Endodermal cell (in vitro differentiated cells): ENCODE measurements around the gene PREP. TPM values are rescaled to one million over a fixed set of nuclear protein-coding genes. Genes with fewer than 3 reads are reported as not detected.
A peak's percentile ranks its signal among the peaks of the same experiment; 100 is the strongest.
"Not testable (repeated sequence)": the region's sequence is repeated elsewhere in the genome, so short reads cannot be mapped to it uniquely, and the experiment has no call there.

Experiments
- DNase-seq: peaks from one replicate; pipeline ENCODE4 v3.0.0-alpha.2; 2017
- H3K27ac ChIP-seq: 2 replicates; pipeline ENCODE4 v1.5.1; 2013; ENCODE audit warnings: mild to moderate bottlenecking, low read depth, low read length, moderate library complexity
- H3K27me3 ChIP-seq: 2 replicates; pipeline ENCODE4 v1.6.1; 2013; ENCODE audit warnings: mild to moderate bottlenecking, low read length, moderate library complexity; ENCODE audit not compliant: insufficient read depth, control insufficient read depth, poor library complexity, severe bottlenecking
- H3K36me3 ChIP-seq: 2 replicates; pipeline ENCODE4 v1.7.0; 2013; ENCODE audit warnings: mild to moderate bottlenecking, low read length, moderate library complexity; ENCODE audit not compliant: control insufficient read depth, insufficient read depth
- H3K4me1 ChIP-seq: one replicate; pipeline ENCODE4 v1.7.0; 2013; ENCODE audit warnings: low read length; ENCODE audit not compliant: control insufficient read depth, insufficient read depth
- H3K4me3 ChIP-seq: 2 replicates; pipeline ENCODE4 v1.5.1; 2013; ENCODE audit warnings: mild to moderate bottlenecking, low read length, moderate library complexity
- H3K9ac ChIP-seq: 2 replicates; pipeline ENCODE4 v1.6.1; 2013; ENCODE audit warnings: mild to moderate bottlenecking, low read length, moderate library complexity; ENCODE audit not compliant: poor library complexity, severe bottlenecking; ENCODE audit errors: extremely low read depth
- H3K9me3 ChIP-seq: 2 replicates; pipeline ENCODE4 v1.6.1; 2013; ENCODE audit warnings: mild to moderate bottlenecking, low read length, moderate library complexity; ENCODE audit not compliant: control insufficient read depth
- H3K27ac Mint-ChIP-seq: 2 replicates; pipeline ENCODE4 v1.8.0; 2020; ENCODE audit warnings: mixed read lengths
- H3K27me3 Mint-ChIP-seq: 2 replicates; pipeline ENCODE4 v1.8.0; 2021; ENCODE audit warnings: mild to moderate bottlenecking, mixed read lengths; ENCODE audit not compliant: insufficient read depth
- H3K36me3 Mint-ChIP-seq: 2 replicates; pipeline ENCODE4 v1.8.0; 2020; ENCODE audit warnings: low read depth, mixed read lengths
- H3K4me1 Mint-ChIP-seq: 2 replicates; pipeline ENCODE4 v1.8.0; 2020; ENCODE audit warnings: mixed read lengths
- H3K4me3 Mint-ChIP-seq: 2 replicates; pipeline ENCODE4 v1.8.0; 2020; ENCODE audit warnings: mild to moderate bottlenecking, moderate library complexity, mixed read lengths
- H3K9me3 Mint-ChIP-seq: 2 replicates; pipeline ENCODE4 v1.8.0; 2020; ENCODE audit warnings: mild to moderate bottlenecking, mixed read lengths
- WGBS, 2 experiments: methylation state at CpG; one replicate each; pipeline versions ENCODE4 v1.1.5 to v1.1.7; 2013; ENCODE audit warnings: missing lambda C conversion rate in 2 of 2, mixed read lengths in 1 of 2; ENCODE audit not compliant: insufficient coverage in 1 of 2, insufficient read length in 1 of 2; 5-methylcytosine and 5-hydroxymethylcytosine counted together
- total RNA-seq, 2 donors: library from RNA; stranded (reverse); fragmentation: NEBNext Ultra II Directional in 1 of 2; extraction: Animal tissue kit (Norgen Biotek cat#: 25700) in 1 of 2; gene quantifications; 2 replicates in 1 of 2; 3 replicates in 1 of 2; pipeline ENCODE4 v1.2.1, GENCODE V29; 2021
- TF ChIP-seq, protein P1 (sequence below): fragments of 200-600 bp; sonication (generic); conservative IDR thresholded peaks from 2 replicates; pipeline ENCODE4 v1.5.0; 2021; ENCODE audit warnings: antibody characterized with exemption, mild to moderate bottlenecking

PREP gene
- total RNA-seq, 2 donors from 2014 or later = 42.9 to 52.2 TPM

DNA sequence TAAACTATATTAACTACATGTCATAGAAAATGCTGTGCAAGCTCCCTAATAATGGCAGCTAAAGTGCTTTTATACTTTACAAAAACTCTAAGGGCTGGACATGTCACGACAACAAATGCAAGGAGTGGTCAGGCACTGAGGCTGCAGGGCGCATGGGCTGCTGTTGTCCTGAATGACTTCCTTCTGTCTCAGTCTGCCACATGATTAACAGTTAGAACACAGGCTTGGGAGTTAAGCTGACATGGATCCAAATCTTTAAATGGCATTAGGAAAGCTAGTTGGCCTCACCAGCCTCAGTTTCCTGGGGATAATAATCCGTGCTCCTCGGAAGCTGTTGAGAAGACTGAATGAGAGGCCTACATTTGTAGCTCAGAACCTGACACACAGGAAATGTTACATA, 57.4 kb downstream of the PREP start:
- WGBS, 2 experiments = 89 to 94% methylated on average over 3 to 4 of the region's 4 CpGs
- H3K4me1 ChIP-seq = no peaks in the 10 kb centered on the region
- H3K9me3 ChIP-seq = no peaks in the 10 kb centered on the region
- no peaks in the 10 kb centered on the region for H3K27me3 Mint-ChIP-seq
- H3K27me3 ChIP-seq = no peaks in the 10 kb centered on the region
- peaks cover 36% of the 10 kb centered on the region for H3K36me3 Mint-ChIP-seq
- no peak overlapping the region for H3K4me3 ChIP-seq
- H3K9ac ChIP-seq = no peak overlapping the region
- H3K4me3 Mint-ChIP-seq = no peak overlapping the region
- H3K9me3 Mint-ChIP-seq = peaks cover 4% of the 10 kb centered on the region
- H3K4me1 Mint-ChIP-seq = peaks cover 2% of the 10 kb centered on the region
- DNase-seq = no peak
- peak overlapping the region; percentile 9 for H3K27ac ChIP-seq
- peaks cover under 1% of the 10 kb centered on the region for H3K36me3 ChIP-seq
- TF ChIP-seq, protein P1, sequence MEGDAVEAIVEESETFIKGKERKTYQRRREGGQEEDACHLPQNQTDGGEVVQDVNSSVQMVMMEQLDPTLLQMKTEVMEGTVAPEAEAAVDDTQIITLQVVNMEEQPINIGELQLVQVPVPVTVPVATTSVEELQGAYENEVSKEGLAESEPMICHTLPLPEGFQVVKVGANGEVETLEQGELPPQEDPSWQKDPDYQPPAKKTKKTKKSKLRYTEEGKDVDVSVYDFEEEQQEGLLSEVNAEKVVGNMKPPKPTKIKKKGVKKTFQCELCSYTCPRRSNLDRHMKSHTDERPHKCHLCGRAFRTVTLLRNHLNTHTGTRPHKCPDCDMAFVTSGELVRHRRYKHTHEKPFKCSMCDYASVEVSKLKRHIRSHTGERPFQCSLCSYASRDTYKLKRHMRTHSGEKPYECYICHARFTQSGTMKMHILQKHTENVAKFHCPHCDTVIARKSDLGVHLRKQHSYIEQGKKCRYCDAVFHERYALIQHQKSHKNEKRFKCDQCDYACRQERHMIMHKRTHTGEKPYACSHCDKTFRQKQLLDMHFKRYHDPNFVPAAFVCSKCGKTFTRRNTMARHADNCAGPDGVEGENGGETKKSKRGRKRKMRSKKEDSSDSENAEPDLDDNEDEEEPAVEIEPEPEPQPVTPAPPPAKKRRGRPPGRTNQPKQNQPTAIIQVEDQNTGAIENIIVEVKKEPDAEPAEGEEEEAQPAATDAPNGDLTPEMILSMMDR = no peak
- peak overlapping the region; percentile 60 for H3K27ac Mint-ChIP-seq

DNA sequence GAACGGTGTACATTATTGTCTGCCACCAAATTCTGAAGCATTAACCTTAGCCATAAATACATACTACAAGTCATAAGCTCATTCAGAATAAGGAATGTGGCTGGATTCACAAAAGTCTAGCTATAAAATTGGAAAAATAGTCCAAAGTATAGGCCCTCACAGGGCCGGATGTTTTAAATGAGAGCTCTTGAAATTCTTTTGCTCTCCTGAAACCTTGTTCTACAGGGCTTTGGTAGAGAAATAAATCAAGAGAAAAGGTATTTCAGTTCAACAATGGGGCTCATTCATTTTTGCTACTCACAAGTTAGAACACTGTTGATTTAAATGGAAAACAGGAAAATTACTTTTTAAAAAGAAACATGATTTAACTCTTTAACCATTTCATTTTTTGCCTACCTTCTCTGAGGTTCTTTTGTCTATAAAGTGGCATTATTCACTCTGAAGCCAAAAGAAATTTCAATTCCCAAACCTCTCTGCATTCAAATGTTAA, 58.0 kb downstream of the PREP start:
- Histone ChIP-seq H3K27ac (no peak overlapping the region), H3K4me3 (no peak overlapping the region), H3K9ac (no peak overlapping the region), H3K9me3 (no peaks in the 10 kb centered on the region), H3K27me3 (no peaks in the 10 kb centered on the region), H3K36me3 (no peaks in the 10 kb centered on the region), H3K4me1 (no peaks in the 10 kb centered on the region)
- H3K27ac Mint-ChIP-seq = no peak overlapping the region
- H3K9me3 Mint-ChIP-seq = peaks cover 4% of the 10 kb centered on the region
- DNase-seq = no peak
- no peak overlapping the region for H3K4me3 Mint-ChIP-seq
- H3K4me1 Mint-ChIP-seq = peaks cover 2% of the 10 kb centered on the region
- peaks cover 36% of the 10 kb centered on the region for H3K36me3 Mint-ChIP-seq
- 90 to 95% methylated on average over 1 to 2 of the region's 2 CpGs for WGBS, 2 experiments
- TF ChIP-seq, protein P1 = no peak
- no peaks in the 10 kb centered on the region for H3K27me3 Mint-ChIP-seq

DNA sequence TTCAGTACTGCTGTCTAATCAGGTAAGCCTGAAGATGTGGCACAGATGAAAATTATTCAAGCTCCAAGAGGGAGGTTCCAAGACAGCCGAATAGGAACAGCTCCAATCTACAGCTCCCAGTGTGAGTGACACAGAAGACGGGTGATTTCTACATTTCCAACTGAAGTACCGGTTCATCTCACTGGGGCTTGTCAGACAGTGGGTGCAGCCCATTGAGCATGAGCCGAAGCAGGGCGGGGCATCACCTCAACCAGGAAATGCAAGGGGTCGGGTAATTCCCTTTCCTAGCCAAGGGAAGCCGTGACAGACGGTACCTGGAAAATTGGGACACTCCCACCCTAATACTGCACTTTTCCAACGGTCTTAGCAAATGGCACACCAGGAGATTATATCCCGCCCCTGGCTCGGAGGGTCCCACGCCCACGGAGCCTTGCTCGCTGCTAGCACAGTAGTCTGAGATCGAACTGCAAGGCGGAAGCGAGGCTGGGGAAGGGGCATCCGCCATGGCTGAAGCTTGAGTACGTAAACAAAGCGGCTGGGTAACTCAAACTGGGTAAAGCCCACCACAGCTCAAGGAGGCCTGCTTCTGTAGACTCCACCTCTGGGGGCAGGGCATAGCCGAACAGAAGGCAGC, 64.4 kb downstream of the PREP start:
- H3K9me3 ChIP-seq, H3K4me3 Mint-ChIP-seq, H3K27me3 ChIP-seq, H3K9ac ChIP-seq, DNase-seq, H3K4me3 ChIP-seq, H3K4me1 ChIP-seq, H3K4me1 Mint-ChIP-seq, H3K27ac ChIP-seq, H3K27me3 Mint-ChIP-seq, H3K27ac Mint-ChIP-seq: not testable (repeated sequence)
- Mint-ChIP-seq H3K36me3 (peaks cover 41% of the 10 kb centered on the region), H3K9me3 (peaks cover 12% of the 10 kb centered on the region)
- WGBS, 2 experiments = 96 to 97% methylated on average over 18 to 21 of the region's 21 CpGs
- H3K36me3 ChIP-seq = peaks cover 19% of the 10 kb centered on the region

DNA sequence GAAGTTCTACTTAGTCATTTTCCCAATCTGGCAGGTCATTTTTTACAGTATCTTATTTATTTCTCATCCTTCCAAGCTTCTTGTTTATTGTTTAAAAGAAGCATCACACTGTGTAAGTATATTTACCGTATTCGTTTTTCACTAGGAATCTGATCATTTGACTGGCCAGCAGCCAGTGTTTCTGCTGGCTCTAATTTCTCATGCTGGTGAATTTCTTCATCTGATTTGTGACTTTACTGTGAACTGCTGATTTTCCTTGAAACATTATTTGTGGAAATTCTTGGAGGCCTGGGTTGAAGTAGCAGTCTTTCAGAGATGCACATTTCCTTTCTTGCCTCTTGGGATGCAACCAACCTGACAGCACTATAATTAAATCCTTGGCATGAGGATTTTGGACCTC, 65.9 kb downstream of the PREP start:
- TF ChIP-seq, protein P1 = no peak

More for the DNA sequence above, 65.9 kb downstream of the PREP start:
- no peak overlapping the region for H3K27ac ChIP-seq
- no peak for DNase-seq
- 81 to 91% methylated on average over 2 of the region's 2 CpGs for WGBS, 2 experiments
- Mint-ChIP-seq H3K4me3 (no peak overlapping the region), H3K27ac (no peak overlapping the region), H3K36me3 (peaks cover 42% of the 10 kb centered on the region), H3K9me3 (peaks cover 10% of the 10 kb centered on the region), H3K27me3 (no peaks in the 10 kb centered on the region), H3K4me1 (no peaks in the 10 kb centered on the region)
- peaks cover 9% of the 10 kb centered on the region for H3K9me3 ChIP-seq
- no peak overlapping the region for H3K4me3 ChIP-seq
- H3K36me3 ChIP-seq = peaks cover 24% of the 10 kb centered on the region
- no peak overlapping the region for H3K9ac ChIP-seq
- no peaks in the 10 kb centered on the region for H3K27me3 ChIP-seq
- H3K4me1 ChIP-seq = no peaks in the 10 kb centered on the region
